Tibial nerve (tissue), 4 donors: Measurements from ENCODE around the gene SKI. TPM values are rescaled to one million over a fixed set of nuclear protein-coding genes. Genes with fewer than 3 reads are reported as not detected.

ENCODE experiments used
- DNase-seq, 2 donors: peaks; one replicate each; pipeline ENCODE4 v3.0.0-alpha.2; 2019; ENCODE audit warnings: low spot score in 2 of 2
- H3K27ac ChIP-seq, 4 donors: fragments of 200-600 bp; sonication (generic) in 3 of 4; one replicate each; pipeline ENCODE4 v1.5.1; 2017 to 2019; ENCODE audit warnings: mild to moderate bottlenecking in 1 of 4
- H3K27me3 ChIP-seq, 2 donors: fragments of 200-600 bp; sonication (generic) in 1 of 2; one replicate each; pipeline versions ENCODE4 v1.5.1 to v1.6.0; 2017 to 2019
- H3K36me3 ChIP-seq, 3 donors: fragments of 200-600 bp; sonication (generic); one replicate each; pipeline ENCODE4 v1.5.1; 2018 to 2019
- H3K4me1 ChIP-seq, 4 donors: fragments of 200-600 bp; sonication (generic) in 3 of 4; one replicate each; pipeline ENCODE4 v1.5.1; 2017 to 2019
- H3K4me3 ChIP-seq, 4 donors: fragments of 200-600 bp; sonication (generic) in 3 of 4; one replicate each; pipeline ENCODE4 v1.5.1; 2017 to 2019; ENCODE audit warnings: mild to moderate bottlenecking in 1 of 4, moderate library complexity in 1 of 4
- H3K9me3 ChIP-seq, 4 donors: fragments of 200-600 bp; sonication (generic) in 3 of 4; one replicate each; pipeline ENCODE4 v1.5.1; 2017 to 2019
- CTCF ChIP-seq, 5 experiments: fragments of 200-600 bp in 3 of 5; fragments of 450-650 bp in 2 of 5; sonication (generic) in 3 of 5; IDR thresholded peaks; one replicate each; pipeline ENCODE4 v1.5.1; 2016 to 2019; ENCODE audit warnings: antibody characterized with exemption in 5 of 5, mild to moderate bottlenecking in 3 of 5, moderate library complexity in 2 of 5
- EP300 ChIP-seq, 2 donors: sonication (generic); formaldehyde crosslinking; IDR thresholded peaks; one replicate each; pipeline ENCODE4 v1.6.1; 2017; ENCODE audit warnings: antibody characterized with exemption in 2 of 2, mild to moderate bottlenecking in 1 of 2
- POLR2A ChIP-seq, 2 donors: fragments of 450-650 bp; IDR thresholded peaks; one replicate each; pipeline ENCODE4 v1.6.1; 2017; ENCODE audit warnings: antibody characterized with exemption in 2 of 2, mild to moderate bottlenecking in 2 of 2, moderate library complexity in 2 of 2
- WGBS, 2 donors: methylation state at CpG; one replicate each; pipeline ENCODE4 v1.1.5; 2018; 5-methylcytosine and 5-hydroxymethylcytosine counted together
- total RNA-seq, 4 donors: library from RNA; depleted of rRNA; stranded (reverse); fragments of >200 nt; gene quantifications; one replicate each; pipeline ENCODE4 v1.1.0, GENCODE V29; 2016

Gene SKI
- total RNA-seq, 4 donors from 2014 or later: 62.8 to 100 (median 72.2) TPM

DNA sequence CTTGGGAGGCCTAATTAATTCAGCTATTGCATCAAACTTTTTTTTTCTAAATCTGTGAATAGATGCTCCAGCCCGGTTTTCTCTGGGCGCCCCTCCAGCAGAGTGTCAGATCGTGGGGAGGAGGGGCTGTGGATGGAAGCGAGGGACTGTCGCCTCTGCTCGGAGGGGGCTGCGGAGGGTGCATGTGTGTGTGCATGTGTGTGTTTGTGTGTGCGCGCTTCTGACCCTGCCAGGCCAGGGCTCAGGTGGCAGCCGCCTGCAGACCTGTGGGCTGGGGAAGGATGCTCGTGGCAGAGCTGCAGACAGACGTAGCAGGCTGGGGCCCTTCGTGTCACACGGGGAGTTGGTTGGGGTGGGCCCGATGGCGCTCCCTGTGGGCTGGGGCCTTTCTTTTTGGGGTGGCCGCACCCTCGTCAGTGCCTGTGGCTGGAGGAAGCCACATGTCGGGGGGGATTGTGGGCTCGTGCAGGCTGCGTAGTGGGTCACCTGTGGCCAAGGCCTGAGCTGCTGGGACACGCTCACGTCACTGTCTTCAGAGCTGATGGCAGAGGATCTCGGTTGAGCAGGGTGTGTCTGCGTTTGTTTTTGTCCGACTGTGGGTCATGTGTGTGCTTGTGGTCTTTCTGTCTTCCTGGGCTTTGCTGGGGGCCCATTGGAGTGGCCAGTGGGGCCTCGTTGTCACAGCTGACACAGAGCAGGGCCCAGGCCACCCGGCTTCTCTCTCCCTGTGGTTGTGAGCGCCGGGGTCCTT is 2.8 kb downstream of the SKI start:
- Histone ChIP-seq H3K9me3 (no peaks in the 10 kb centered on the region), H3K4me1 (peaks cover 3 to 66% (median 62%) of the 10 kb centered on the region in 4 donors), H3K27me3 (no peaks in the 10 kb centered on the region), H3K36me3 (no peaks in the 10 kb centered on the region), H3K27ac (peak overlapping the region; percentile 67 to 92 (median 82)), H3K4me3 (peak overlapping the region; percentile 40 to 88 (median 60))
- DNase-seq: no peak
- WGBS, 2 donors: 5 to 7% methylated on average over 24 to 30 of the region's 30 CpGs
- TF ChIP-seq EP300 (IDR thresholded peaks at IDR 0.05): no peak
- no peak for TF ChIP-seq CTCF (IDR thresholded peaks at IDR 0.05)
- no peak for TF ChIP-seq POLR2A (IDR thresholded peaks at IDR 0.05)

GRCh38 chr1:2231532-2232254 is 3.6 kb downstream of the SKI start:
- TF ChIP-seq CTCF (IDR thresholded peaks at IDR 0.05) (no peak), EP300 (IDR thresholded peaks at IDR 0.05) (peak; percentile 29 to 58), POLR2A (IDR thresholded peaks at IDR 0.05) (peak in 1 of 2 donors; percentile 34)
- DNase-seq: peak; percentile 89 to 92

DNA sequence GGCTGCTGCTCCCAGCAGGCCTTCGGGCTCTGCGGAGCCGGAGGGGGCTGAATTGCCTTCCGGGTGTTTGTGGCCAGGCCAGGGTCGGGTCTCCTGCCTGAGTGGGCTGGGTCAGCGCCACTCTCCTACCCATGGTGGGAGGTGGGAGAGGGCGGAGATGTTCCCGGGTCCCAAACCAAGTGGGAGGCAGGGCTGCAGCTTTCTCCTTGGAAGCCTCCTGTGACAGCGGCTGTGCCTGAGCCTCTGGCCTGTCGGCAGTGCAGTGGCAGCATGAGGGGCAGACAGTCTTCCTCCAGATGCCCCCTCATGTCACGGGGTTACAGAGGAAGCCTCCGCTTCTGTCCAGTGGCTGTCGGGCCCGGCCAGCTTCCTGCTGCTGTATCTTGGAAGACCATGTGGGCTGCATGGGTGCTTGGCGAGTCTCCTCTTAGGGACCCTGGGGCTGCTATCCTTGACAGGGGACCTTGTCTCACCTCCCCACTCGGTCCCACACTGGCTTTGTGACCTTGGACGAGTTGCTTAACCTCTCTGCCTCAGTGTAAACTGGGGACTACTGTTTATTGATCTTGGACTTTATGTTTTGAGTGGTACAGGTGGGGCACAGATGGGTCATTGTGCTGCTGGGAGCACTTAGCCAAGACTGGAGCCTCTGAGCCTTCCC is 4.3 kb downstream of the SKI start:
- no peak for TF ChIP-seq POLR2A (IDR thresholded peaks at IDR 0.05)
- no peak for TF ChIP-seq EP300 (IDR thresholded peaks at IDR 0.05)
- TF ChIP-seq CTCF (IDR thresholded peaks at IDR 0.05): no peak

More at GRCh38 chr1:2231532-2232254, 3.6 kb downstream of the SKI start:
- 13 to 15% methylated on average over 22 to 25 of the region's 26 CpGs for WGBS, 2 donors
- H3K4me3 ChIP-seq: peak overlapping the region; percentile 40 to 88 (median 60)
- H3K9me3 ChIP-seq: no peaks in the 10 kb centered on the region
- peaks cover 3 to 71% (median 64%) of the 10 kb centered on the region in 4 donors for H3K4me1 ChIP-seq
- H3K27me3 ChIP-seq: no peaks in the 10 kb centered on the region
- H3K36me3 ChIP-seq: no peaks in the 10 kb centered on the region
- peak overlapping the region; percentile 67 to 92 (median 82) for H3K27ac ChIP-seq

DNA sequence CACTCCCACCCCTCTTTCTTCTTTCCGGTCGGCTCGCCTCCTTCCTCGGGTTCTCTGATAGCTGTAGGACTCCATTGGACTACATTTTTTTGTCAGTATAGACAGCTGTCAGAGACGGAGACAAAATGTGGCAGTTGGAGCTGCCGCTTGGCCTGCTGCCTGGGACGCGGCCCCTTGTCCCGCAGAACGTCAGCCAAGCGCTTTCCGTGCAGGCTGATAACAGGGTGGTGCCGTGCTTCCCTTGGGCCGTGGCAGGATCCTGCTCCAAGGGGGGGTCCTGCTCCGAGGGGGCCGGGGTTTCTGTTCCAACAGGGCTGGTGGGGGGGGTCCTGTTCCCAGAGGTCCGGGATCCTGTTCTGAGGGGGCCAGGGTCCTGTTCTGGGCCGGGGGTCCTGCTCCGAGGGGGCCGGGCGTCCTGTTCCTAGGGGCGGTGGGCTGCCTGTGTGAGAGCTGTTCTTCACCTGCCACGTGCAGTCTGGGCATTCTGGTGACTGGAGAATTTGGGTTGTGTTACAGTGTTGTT is 4.9 kb downstream of the SKI start:
- 24 to 40% methylated on average over 10 to 23 of the region's 23 CpGs for WGBS, 2 donors
- peak overlapping the region in 3 of 4 donors; percentile 60 to 88 (median 60) for H3K4me3 ChIP-seq
- TF ChIP-seq POLR2A (IDR thresholded peaks at IDR 0.05) (no peak), EP300 (IDR thresholded peaks at IDR 0.05) (no peak), CTCF (IDR thresholded peaks at IDR 0.05) (no peak)

More for the DNA sequence above, 4.3 kb downstream of the SKI start:
- Histone ChIP-seq H3K36me3 (no peaks in the 10 kb centered on the region), H3K4me3 (peak overlapping the region; percentile 40 to 88 (median 60)), H3K27ac (peak overlapping the region; percentile 67 to 92 (median 82)), H3K9me3 (no peaks in the 10 kb centered on the region), H3K27me3 (no peaks in the 10 kb centered on the region), H3K4me1 (peaks cover 3 to 75% (median 68%) of the 10 kb centered on the region in 4 donors)
- WGBS, 2 donors: 7 to 13% methylated on average over 14 to 17 of the region's 17 CpGs
- DNase-seq: no peak

More for the DNA sequence above, 4.9 kb downstream of the SKI start:
- Histone ChIP-seq H3K27me3 (no peaks in the 10 kb centered on the region), H3K4me1 (peaks cover 3 to 81% (median 74%) of the 10 kb centered on the region in 4 donors), H3K9me3 (no peaks in the 10 kb centered on the region), H3K27ac (peak overlapping the region; percentile 67 to 92 (median 82)), H3K36me3 (no peaks in the 10 kb centered on the region)
- no peak for DNase-seq
